Colonic mucosa (tissue), 4 donors: ENCODE measurements around the gene CABP4. TPM values are rescaled to one million over a fixed set of nuclear protein-coding genes. Genes with fewer than 3 reads are reported as not detected.

Source experiments
- DNase-seq: peaks from one replicate; pipeline ENCODE4 v3.0.0-alpha.2; 2020
- H3K27ac ChIP-seq: fragments of 200-600 bp; one replicate; pipeline ENCODE4 v1.8.0; 2021
- H3K27me3 ChIP-seq: fragments of 200-600 bp; one replicate; pipeline ENCODE4 v1.8.0; 2021
- H3K36me3 ChIP-seq: fragments of 200-600 bp; one replicate; pipeline ENCODE4 v1.8.0; 2021
- H3K4me1 ChIP-seq: fragments of 200-600 bp; one replicate; pipeline ENCODE4 v1.8.0; 2021; ENCODE audit warnings: mild to moderate bottlenecking
- H3K4me3 ChIP-seq: fragments of 200-600 bp; one replicate; pipeline ENCODE4 v1.8.0; 2021
- H3K9ac ChIP-seq, 2 donors: one replicate each; pipeline ENCODE4 v1.7.0; 2013; ENCODE audit warnings: control low read depth in 2 of 2, low read depth in 2 of 2, low read length in 2 of 2
- H3K9me3 ChIP-seq: fragments of 200-600 bp; one replicate; pipeline ENCODE4 v1.8.0; 2021
- intact Hi-C: fragments of 100-400 bp; cut with DNase I; formaldehyde crosslinking; loops from one replicate; pipeline ENCODE4 v1.14.1; 2022
- total RNA-seq, 2 donors: library from RNA; stranded (reverse); fragmentation: NEBNext Ultra II Directional in 1 of 2; extraction: Animal tissue kit (Norgen Biotek cat#: 25700) in 1 of 2; gene quantifications; one replicate each; pipeline ENCODE4 v1.2.1, GENCODE V29; 2021
- TF ChIP-seq, protein P1 (sequence below): fragments of 200-600 bp; IDR thresholded peaks from one replicate; pipeline ENCODE4 v1.8.0; 2022; ENCODE audit warnings: antibody characterized with exemption, mild to moderate bottlenecking
- donor health status: healthy.
- donor health status: DM: no; HTN: no; CAD: no.
- donor health status: DM: no; HTN: no; CAD: no.

CABP4 gene
- total RNA-seq, 2 donors from 2014 or later, result 0.20 to 0.53 TPM

DNA sequence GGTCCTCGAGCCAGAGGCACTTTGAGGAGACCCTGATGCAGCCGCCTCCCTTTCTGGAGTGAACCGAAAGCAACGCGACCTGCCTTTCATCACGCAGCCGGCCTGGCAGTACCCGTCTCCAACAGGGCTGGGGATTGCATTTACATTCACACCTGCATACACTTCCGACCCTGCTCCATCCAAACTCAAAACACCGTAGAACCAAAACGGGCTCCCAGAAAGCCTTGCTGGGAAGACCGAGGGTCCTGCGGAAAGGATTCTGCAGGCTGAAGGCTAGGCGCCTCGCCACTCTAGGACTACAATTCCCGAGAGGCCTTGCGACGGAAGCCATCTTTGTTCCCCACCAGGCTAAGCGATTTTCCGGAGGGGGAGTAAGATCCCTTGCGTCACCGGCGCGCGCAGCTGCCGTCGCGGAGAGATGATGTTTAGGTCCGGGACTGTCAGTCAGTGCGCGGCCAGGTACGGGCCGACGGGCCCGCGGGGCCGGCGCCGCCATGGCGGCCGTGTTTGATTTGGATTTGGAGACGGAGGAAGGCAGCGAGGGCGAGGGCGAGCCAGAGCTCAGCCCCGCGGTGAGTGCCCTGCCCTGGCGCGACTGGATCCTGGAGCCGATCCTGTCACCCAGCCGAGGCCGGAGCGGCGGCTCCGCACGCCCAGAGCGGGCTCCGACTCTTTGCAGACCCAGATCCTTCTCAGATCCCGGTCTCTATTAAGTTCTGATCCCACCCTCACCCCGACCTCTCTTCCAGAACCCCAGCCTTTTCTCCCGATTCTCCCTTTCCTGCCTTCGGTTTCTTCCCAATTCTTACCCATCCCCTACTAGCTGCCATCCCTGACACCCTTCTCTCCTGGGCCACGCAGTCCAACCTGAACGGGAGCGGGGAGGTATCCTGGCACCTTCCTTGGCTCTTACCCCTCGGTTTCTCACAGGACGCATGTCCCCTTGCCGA is 26.8 kb upstream of the CABP4 start, which contains the start of gene RPS6KB2:
RPS6KB2 (plus strand) TSS at position 443 of the 950 bp plus-strand sequence; CDS start at position 495, 52 bp downstream.
- H3K9ac ChIP-seq, result peak within 1 kb of the TSS; percentile 74 to 87
- H3K4me3 ChIP-seq, result peak within 1 kb of the TSS; percentile 89
- TF ChIP-seq, protein P1, sequence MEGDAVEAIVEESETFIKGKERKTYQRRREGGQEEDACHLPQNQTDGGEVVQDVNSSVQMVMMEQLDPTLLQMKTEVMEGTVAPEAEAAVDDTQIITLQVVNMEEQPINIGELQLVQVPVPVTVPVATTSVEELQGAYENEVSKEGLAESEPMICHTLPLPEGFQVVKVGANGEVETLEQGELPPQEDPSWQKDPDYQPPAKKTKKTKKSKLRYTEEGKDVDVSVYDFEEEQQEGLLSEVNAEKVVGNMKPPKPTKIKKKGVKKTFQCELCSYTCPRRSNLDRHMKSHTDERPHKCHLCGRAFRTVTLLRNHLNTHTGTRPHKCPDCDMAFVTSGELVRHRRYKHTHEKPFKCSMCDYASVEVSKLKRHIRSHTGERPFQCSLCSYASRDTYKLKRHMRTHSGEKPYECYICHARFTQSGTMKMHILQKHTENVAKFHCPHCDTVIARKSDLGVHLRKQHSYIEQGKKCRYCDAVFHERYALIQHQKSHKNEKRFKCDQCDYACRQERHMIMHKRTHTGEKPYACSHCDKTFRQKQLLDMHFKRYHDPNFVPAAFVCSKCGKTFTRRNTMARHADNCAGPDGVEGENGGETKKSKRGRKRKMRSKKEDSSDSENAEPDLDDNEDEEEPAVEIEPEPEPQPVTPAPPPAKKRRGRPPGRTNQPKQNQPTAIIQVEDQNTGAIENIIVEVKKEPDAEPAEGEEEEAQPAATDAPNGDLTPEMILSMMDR, result no peak
- no peaks in the 10 kb centered on the region for H3K9me3 ChIP-seq
- H3K36me3 ChIP-seq, result peaks cover 11% of the 10 kb centered on the region
- H3K27me3 ChIP-seq, result no peaks in the 10 kb centered on the region
- H3K4me1 ChIP-seq, result peaks cover 8% of the 10 kb centered on the region
- peak within 1 kb of the TSS; percentile 63 for H3K27ac ChIP-seq
- intact Hi-C loops, result no loop called here
- peak; percentile 100 for DNase-seq

DNA sequence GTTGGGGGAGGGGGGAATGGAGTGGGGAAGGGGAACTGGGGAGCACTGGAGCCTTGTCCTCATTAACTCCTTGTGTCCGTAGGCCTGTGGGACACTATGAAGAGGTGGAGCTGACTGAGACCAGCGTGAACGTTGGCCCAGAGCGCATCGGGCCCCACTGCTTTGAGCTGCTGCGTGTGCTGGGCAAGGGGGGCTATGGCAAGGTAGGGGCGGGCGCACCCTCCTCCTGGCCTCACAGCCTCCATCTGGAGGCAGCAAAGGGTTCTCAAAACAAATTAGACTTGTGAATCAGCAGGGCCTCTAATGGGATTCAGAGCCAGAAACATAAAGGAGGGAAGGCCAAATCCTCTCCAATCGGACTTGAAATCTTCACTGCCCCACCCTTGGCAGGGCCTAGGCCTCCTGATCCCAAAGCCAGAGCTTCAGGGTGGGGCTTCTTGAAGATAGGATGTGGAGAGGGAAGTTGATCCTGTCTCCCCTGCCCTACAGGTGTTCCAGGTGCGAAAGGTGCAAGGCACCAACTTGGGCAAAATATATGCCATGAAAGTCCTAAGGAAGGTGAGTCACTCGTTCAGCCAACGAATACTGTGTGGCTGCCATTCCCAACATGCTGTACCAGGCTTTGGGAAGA is 26.0 kb upstream of the CABP4 start:
- peak overlapping the region; percentile 89 for H3K4me3 ChIP-seq

DNA sequence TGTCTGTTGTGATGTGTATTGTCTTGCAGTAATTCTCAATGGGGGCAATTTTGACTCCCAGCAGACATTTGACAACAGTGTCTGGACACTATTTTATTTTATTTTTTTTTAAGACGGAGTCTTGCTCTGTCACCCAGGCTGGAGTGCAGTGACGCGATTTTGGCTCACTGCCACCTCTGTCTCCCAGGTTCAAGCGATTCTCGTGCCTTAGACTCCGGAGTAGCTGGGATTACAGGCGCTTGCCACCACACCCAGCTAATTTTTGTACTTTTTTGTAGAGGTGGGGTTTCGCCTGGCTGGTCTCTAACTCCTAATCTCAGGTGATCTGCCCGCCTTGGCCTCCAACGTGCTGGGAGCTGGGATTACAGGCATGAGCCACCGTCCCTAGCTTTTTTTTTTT is 25.4 kb upstream of the CABP4 start:
- TF ChIP-seq, protein P1, result no peak
- Histone ChIP-seq H3K9me3 (no peaks in the 10 kb centered on the region), H3K9ac (no peak overlapping the region), H3K4me1 (peaks cover 8% of the 10 kb centered on the region), H3K4me3 (peak overlapping the region; percentile 89), H3K27me3 (no peaks in the 10 kb centered on the region), H3K36me3 (peaks cover 12% of the 10 kb centered on the region), H3K27ac (no peak overlapping the region)
- intact Hi-C loops, result no loop called here
- no peak for DNase-seq

More for the DNA sequence above, 26.0 kb upstream of the CABP4 start:
- DNase-seq, result no peak
- no peaks in the 10 kb centered on the region for H3K9me3 ChIP-seq
- intact Hi-C loops, result no loop called here
- H3K4me1 ChIP-seq, result peaks cover 8% of the 10 kb centered on the region
- TF ChIP-seq, protein P1, result no peak
- peaks cover 12% of the 10 kb centered on the region for H3K36me3 ChIP-seq
- peak overlapping the region; percentile 74 to 87 for H3K9ac ChIP-seq
- no peaks in the 10 kb centered on the region for H3K27me3 ChIP-seq
- H3K27ac ChIP-seq, result no peak overlapping the region

DNA sequence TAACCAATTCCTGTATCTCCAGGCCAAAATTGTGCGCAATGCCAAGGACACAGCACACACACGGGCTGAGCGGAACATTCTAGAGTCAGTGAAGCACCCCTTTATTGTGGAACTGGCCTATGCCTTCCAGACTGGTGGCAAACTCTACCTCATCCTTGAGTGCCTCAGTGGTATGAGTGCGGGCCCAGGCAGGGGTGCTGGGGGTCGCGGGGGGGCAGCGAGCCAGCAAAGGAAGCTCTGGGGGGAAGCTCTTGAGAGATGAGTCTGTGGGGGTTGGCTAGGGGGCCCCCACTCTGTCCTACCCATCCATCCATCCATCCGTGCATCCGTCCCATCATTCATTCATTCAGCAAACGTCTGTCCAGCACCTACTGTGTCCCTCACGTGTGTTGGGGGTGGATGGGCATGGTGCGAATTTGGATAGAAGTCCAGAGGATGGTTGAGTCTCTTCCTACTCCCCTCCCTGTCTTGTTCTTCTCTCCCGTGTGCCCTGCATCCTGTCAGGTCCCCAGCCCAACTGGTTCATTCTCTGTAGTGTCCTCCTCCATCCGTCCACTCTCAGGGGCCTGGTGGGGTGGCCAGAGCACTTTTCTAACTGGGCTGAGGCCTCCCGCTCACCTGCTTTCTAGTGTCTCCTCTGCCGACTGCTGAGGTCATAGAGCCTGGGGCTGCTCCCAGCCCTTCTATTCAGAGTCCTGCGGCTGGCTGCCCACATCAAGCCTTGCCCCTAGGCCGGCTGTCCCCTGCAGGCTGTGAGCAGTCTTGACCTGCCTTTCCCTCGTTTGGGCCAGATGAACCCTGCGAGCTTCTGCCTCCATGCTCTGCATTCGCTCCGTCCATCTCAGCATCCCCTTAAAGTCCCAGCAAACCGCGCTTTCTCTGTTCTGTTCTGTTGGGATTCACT is 23.6 kb upstream of the CABP4 start:
- DNase-seq, result no peak
- TF ChIP-seq, protein P1, result no peak
- Histone ChIP-seq H3K4me1 (peaks cover 8% of the 10 kb centered on the region), H3K36me3 (peaks cover 12% of the 10 kb centered on the region), H3K9me3 (no peaks in the 10 kb centered on the region), H3K27me3 (no peaks in the 10 kb centered on the region), H3K27ac (no peak overlapping the region), H3K9ac (no peak overlapping the region), H3K4me3 (no peak overlapping the region)
- intact Hi-C loops, result no loop called here
